ENCODE results near the gene TMEM101.
A peak's percentile ranks its signal among the peaks of the same experiment; 100 is the strongest.
"Not testable (repeated sequence)": the region's sequence is repeated elsewhere in the genome, so short reads cannot be mapped to it uniquely, and the experiment has no call there.

Gene TMEM101

DNA sequence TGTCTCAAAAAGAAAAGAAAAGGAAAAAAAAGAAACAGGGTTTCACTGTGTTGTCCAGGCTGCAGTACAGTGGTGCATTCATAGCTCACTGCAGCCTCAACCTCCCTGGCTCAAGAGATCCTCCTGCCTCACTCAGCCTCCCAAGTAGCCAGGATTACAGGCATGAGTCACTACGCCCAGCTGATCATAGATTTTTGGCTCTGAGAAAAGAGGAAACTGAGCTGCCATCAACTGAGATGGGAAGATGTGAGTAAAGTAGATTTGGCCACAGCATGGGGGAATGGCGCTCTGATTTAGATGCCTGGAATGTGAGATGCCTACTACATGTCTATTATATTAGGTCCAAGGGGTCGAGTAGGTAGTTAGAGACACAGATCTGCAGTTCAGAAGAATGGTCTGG is 16.2 kb downstream of the TMEM101 start:
- TF ChIP-seq, protein P1, sequence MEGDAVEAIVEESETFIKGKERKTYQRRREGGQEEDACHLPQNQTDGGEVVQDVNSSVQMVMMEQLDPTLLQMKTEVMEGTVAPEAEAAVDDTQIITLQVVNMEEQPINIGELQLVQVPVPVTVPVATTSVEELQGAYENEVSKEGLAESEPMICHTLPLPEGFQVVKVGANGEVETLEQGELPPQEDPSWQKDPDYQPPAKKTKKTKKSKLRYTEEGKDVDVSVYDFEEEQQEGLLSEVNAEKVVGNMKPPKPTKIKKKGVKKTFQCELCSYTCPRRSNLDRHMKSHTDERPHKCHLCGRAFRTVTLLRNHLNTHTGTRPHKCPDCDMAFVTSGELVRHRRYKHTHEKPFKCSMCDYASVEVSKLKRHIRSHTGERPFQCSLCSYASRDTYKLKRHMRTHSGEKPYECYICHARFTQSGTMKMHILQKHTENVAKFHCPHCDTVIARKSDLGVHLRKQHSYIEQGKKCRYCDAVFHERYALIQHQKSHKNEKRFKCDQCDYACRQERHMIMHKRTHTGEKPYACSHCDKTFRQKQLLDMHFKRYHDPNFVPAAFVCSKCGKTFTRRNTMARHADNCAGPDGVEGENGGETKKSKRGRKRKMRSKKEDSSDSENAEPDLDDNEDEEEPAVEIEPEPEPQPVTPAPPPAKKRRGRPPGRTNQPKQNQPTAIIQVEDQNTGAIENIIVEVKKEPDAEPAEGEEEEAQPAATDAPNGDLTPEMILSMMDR (IDR thresholded peaks at IDR 0.05): no peak
- TF ChIP-seq ZFX (IDR thresholded peaks at IDR 0.05; ENCODE audit: borderline replicate concordance): no peak
- H3K27ac ChIP-seq: no peak overlapping the region

- H3K27ac ChIP-seq: not testable (repeated sequence)
Observed at GRCh38 chr17:43997180-43997579, 17.6 kb downstream of the TMEM101 start.

DNA sequence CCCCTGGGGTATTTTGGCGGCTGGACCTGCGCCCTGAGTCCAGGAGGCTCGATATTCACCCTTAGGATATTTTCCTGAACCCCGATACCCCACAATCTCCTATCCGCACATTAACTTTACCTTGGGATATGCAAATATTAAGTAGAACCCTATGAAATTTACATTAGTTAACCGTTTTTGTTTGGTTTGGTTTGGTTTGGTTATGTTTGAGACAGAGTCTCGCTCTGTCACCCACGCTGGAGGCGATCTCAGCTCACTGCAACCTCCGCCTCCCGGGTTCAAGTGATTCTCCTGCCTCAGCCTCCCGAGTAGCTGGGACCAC is 19.7 kb downstream of the TMEM101 start:
- H3K27ac ChIP-seq: no peak overlapping the region

DNA sequence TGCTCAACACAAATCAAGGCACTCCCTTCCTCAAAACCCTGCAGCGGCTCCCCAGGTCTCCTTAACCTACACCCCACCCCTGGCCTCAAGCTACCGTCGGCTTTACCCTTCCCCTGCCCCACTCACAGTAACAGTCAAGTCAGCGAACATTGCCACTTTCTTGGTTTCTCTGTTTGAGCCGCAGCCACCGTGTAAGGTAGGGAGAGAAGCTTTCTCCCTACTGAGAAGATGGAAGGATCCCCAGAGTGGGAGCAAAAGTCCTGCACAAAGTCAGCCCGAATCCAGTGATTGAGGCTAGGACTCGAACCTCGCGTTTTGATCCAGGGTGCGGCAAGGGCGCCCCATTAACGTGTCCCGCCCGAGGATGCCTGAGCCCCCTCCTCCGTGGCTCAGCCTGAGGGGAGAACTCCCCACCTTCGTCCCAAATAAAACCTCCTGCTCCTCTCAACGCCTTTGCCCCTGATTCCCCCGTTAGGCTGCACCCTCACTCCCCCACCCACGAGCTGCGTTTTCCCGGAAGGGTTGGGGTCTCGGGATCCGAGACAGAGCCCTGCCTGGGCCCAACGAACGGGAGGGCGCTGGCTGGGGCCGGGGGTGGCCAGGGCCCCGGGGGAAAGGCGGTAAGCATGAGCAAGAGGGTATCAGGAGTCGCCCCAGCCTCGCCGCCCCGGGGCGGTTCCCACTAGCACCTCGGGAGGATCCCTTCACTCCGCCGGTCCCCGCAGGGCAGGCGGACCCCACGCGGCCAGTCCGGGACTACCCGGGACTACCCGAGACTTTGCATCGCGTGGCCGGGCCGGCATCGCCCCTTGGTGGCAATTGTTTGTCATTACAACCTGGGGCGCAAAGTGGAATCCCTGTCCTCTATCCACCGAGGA is 20.3 kb downstream of the TMEM101 start:
- no peak overlapping the region for H3K27ac ChIP-seq
- no peak for TF ChIP-seq ZFX (IDR thresholded peaks at IDR 0.05; ENCODE audit: borderline replicate concordance)
- TF ChIP-seq, protein P1 (IDR thresholded peaks at IDR 0.05): peak; percentile 93

More for the DNA sequence above, 19.7 kb downstream of the TMEM101 start:
- TF ChIP-seq ZFX (IDR thresholded peaks at IDR 0.05; ENCODE audit: borderline replicate concordance): no peak
- TF ChIP-seq, protein P1 (IDR thresholded peaks at IDR 0.05): peak; percentile 65

GRCh38 chr17:43992641-43993040 is 22.1 kb downstream of the TMEM101 start:
- no peak for TF ChIP-seq ZFX (IDR thresholded peaks at IDR 0.05; ENCODE audit: borderline replicate concordance)
- TF ChIP-seq, protein P1 (IDR thresholded peaks at IDR 0.05): no peak
- H3K27ac ChIP-seq: no peak overlapping the region

GRCh38 chr17:43988301-43988700 is 26.5 kb downstream of the TMEM101 start:
- TF ChIP-seq, protein P1 (IDR thresholded peaks at IDR 0.05): no peak
- no peak for TF ChIP-seq ZFX (IDR thresholded peaks at IDR 0.05; ENCODE audit: borderline replicate concordance)
- H3K27ac ChIP-seq: no peak overlapping the region

DNA sequence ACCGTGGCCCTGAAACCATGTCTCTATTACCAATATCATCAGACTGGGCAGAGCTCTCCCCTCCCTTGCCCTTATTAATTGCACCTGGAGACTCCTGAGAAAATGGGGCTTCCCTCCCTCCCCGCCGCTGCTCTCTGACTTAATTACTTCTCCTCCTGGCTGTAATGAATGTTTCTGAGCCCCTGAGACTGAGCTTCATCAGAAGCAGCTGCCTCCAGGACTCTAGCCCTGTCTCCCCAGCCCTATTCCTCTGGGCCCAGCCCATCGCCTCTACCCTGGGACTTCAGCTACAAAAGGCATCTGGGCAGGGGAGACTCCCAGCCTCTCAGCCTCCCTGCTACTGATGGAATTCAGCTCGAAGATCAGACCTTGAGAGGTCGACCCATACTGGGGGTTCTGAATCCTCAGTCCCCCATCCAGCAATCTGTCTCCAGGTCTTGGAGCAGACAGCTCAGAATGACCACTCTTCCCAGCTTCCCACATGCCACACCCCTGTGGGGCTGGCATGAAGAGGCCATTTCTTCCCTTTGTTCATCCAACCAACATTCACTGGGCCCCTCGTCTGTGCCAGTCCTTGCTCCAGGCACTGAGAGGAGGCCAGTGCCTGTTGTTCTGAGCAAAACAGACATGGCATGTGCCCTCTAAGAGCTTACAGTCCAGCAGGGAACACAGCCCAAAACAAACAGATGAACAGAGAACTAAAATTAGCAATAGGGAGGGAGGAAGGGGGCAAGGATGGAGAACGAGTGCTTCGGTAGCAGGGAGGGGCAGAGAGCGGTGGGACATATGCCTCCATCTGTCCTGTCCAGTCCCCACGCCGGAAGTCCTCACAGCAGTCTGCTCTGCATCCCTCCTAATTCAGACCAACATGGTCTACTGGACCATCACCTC is 27.4 kb downstream of the TMEM101 start:
- no peak overlapping the region for H3K27ac ChIP-seq
- TF ChIP-seq, protein P1 (IDR thresholded peaks at IDR 0.05): no peak
- TF ChIP-seq ZFX (IDR thresholded peaks at IDR 0.05; ENCODE audit: borderline replicate concordance): no peak
